Peyer's patch (tissue), 4 donors: ENCODE measurements around the gene RING1.

Experiments
- POLR2A ChIP-seq, 2 donors: fragments of 450-650 bp; IDR thresholded peaks; one replicate each; pipeline ENCODE4 v1.5.1; 2017; ENCODE audit warnings: antibody characterized with exemption in 2 of 2, mild to moderate bottlenecking in 2 of 2, moderate library complexity in 2 of 2
- TF ChIP-seq, protein P1 (sequence below), 6 experiments: fragments of 450-650 bp in 4 of 6; fragments of 200-600 bp in 2 of 6; sonication (generic) in 1 of 6; IDR thresholded peaks; one replicate each; pipeline ENCODE4 v1.5.1; 2017 to 2019; ENCODE audit warnings: antibody characterized with exemption in 6 of 6, mild to moderate bottlenecking in 3 of 6, moderate library complexity in 1 of 6

DNA sequence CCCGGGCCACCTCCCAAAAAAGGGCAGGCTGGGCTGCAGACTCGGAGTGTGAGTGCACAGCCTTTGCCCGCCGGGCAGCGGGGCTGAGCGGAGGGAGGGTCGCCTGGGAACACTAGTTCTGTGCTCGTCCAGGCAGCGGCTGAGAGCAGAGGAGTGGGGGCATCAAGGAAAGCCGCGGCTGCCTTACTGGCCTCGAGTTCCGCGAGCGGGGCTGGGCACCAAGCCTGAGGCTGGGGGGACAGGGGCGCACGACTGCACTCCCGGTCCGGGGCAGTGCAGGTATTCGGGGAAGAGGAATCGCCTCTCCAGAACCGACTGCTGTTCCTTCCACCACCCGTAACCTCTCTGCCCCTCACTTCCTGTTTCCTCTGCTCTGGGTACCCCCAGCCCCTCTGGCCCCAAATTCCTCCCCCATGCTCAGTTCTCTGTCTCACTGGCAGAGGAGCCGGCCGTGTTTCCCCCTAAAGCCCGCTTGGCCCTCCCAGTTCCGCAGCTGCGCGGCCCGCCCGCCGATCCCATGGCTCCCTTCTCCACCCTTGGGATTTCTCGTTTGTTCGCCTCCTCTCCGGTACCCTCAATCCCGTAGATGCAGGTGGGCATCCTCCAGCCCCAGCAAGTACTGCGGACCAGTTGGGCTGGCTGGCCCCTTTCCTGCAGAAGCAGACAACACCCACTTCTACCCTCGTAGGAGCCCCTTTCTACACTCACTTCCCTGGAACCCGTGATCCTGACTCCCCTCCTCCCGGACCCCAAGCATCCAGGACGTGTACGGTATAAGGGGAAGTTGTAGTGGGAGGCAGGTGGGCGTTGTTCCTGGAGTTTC is 5.1 kb downstream of the RING1 start:
- TF ChIP-seq, protein P1, sequence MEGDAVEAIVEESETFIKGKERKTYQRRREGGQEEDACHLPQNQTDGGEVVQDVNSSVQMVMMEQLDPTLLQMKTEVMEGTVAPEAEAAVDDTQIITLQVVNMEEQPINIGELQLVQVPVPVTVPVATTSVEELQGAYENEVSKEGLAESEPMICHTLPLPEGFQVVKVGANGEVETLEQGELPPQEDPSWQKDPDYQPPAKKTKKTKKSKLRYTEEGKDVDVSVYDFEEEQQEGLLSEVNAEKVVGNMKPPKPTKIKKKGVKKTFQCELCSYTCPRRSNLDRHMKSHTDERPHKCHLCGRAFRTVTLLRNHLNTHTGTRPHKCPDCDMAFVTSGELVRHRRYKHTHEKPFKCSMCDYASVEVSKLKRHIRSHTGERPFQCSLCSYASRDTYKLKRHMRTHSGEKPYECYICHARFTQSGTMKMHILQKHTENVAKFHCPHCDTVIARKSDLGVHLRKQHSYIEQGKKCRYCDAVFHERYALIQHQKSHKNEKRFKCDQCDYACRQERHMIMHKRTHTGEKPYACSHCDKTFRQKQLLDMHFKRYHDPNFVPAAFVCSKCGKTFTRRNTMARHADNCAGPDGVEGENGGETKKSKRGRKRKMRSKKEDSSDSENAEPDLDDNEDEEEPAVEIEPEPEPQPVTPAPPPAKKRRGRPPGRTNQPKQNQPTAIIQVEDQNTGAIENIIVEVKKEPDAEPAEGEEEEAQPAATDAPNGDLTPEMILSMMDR (IDR thresholded peaks at IDR 0.05), result no peak
- TF ChIP-seq POLR2A (IDR thresholded peaks at IDR 0.05), result no peak
